Fibroblast of skin of left biceps (primary cell): ENCODE data around the gene CENATAC.
"Not testable (repeated sequence)": the region's sequence is repeated elsewhere in the genome, so short reads cannot be mapped to it uniquely, and the experiment has no call there.

Experiments used
- DNase-seq, 2 experiments: peaks; one replicate each; pipeline ENCODE4 v3.0.0-alpha.2; 2013; ENCODE audit warnings: low read depth in 2 of 2

CENATAC gene

GRCh38 chr11:118997627-118998387, at the start of gene CENATAC:
Gene CENATAC, plus strand, starts transcription at chr11:118998138. Its CDS starts 60 bp downstream, at chr11:118998198.
- DNase-seq: peak; percentile 44 to 48

- DNase-seq: no peak
These were observed 44.7 kb upstream of the CENATAC start for GRCh38 chr11:118953265-118953664.

- not testable (repeated sequence) for DNase-seq
These were observed 44.0 kb upstream of the CENATAC start for GRCh38 chr11:118953976-118954375.

GRCh38 chr11:118956094-118956846, 41.7 kb upstream of the CENATAC start, which contains the start of gene UPK2:
Gene UPK2, plus strand, starts transcription at chr11:118956298. Its CDS starts 53 bp downstream, at chr11:118956351.
- DNase-seq: peak; percentile 19 to 27

GRCh38 chr11:118956847-118957469, 41.0 kb upstream of the CENATAC start:
- DNase-seq: no peak

GRCh38 chr11:118957549-118957948, 40.4 kb upstream of the CENATAC start:
- no peak for DNase-seq

GRCh38 chr11:118957968-118958367, 40.0 kb upstream of the CENATAC start:
- DNase-seq: no peak

- DNase-seq: no peak
These were observed 39.4 kb upstream of the CENATAC start for GRCh38 chr11:118958577-118958976.

GRCh38 chr11:118961189-118961588, 36.7 kb upstream of the CENATAC start:
- DNase-seq: no peak

- DNase-seq: no peak
These were observed 36.3 kb upstream of the CENATAC start for GRCh38 chr11:118961591-118961990.

- not testable (repeated sequence) for DNase-seq
These were observed 28.4 kb upstream of the CENATAC start for GRCh38 chr11:118969508-118969907.

- DNase-seq: no peak
These were observed 26.3 kb upstream of the CENATAC start, which contains the start of gene FOXR1 for GRCh38 chr11:118971646-118972045. Gene FOXR1, plus strand, starts transcription at chr11:118971761. Its CDS starts 171 bp downstream, at chr11:118971932.

GRCh38 chr11:118973985-118974384, 24.0 kb upstream of the CENATAC start:
- no peak for DNase-seq

- no peak for DNase-seq
These were observed 21.9 kb upstream of the CENATAC start for GRCh38 chr11:118975771-118976709.

GRCh38 chr11:118979434-118979833, 18.5 kb upstream of the CENATAC start:
- no peak for DNase-seq

GRCh38 chr11:118980191-118980881, 17.6 kb upstream of the CENATAC start:
- no peak for DNase-seq

GRCh38 chr11:118984337-118984736, 13.6 kb upstream of the CENATAC start:
- DNase-seq: not testable (repeated sequence)

GRCh38 chr11:118984825-118985224, 13.1 kb upstream of the CENATAC start:
- no peak for DNase-seq

- no peak for DNase-seq
These were observed 9.7 kb upstream of the CENATAC start for GRCh38 chr11:118988280-118988679.

- not testable (repeated sequence) for DNase-seq
These were observed 6.4 kb upstream of the CENATAC start for GRCh38 chr11:118991486-118992038.
